NCI-H1694 treated with DMSO at 0.1 percent for 48 hours (cell line): ENCODE results near the gene MICAL3.

ENCODE experiments used
- DNase-seq: peaks from one replicate; lab custom pipeline; 2025; lab: John Stamatoyannopoulos, UW

MICAL3 gene

DNA sequence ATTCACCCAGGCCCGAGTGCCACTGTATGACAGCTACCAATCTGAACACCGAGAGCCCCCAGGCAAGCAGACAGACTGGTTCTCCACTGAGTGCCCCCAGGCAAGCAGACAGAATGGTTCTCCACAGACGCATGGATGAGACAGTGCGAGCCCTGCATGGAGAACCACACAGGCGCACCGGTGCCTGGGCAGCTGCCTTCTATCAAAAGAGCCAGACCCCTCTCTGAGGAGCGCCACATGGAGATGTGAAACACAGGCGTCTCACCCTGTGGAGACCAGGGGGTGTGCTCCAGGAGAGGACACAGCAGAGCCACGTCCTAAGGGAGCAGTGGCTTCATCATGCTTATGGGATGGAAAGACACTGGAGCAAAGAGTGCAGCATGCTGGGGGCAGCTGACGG is 155.6 kb downstream of the MICAL3 start:
- DNase-seq = no peak

DNA sequence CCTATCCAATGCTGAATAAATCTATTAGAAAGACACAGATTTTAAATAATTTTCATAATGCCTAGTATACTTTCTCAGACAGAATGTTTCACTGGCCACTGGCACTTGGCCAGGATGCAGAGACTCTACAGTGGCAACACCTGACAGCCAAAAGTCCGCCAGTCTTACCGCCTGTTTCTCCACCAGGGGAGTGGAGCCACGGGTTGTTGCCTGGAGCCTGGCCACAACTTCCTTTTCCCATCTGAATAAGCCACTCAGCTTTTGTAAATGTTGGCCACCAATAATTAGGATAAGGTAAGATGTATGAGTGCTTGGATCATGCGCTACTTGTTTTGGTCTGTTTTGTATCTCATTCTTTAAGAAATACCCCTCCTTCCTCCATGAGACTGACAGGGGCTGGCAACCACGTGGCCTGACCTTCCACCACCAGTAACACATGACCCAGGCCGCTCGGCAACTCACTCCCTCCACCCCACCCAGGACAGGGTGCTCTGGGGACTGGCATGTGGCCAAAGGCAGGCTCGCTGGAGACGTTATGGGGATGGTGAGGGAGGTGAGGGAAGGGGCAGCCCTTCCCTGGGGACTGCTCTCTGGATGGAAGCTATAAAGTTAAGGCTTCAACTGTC is 157.1 kb downstream of the MICAL3 start:
- DNase-seq = no peak

DNA sequence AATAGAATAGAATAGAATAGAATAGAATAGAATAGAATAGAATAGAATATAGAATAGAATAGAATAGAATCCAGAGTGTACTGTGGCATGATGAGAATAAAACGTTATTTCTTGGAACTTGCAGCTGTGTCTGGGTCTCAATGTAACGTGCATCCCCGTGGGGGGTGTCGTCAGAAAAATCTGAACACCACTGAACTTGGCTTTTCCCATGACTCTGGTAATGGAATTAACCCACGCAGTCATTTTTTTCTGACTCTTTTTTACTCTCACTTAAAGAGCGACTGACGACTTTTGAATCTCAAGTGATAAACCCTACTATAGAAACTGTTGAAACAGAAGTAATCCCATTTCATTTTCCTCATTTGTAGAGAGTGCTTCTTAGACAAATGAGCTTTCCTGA is 157.7 kb downstream of the MICAL3 start:
- no peak for DNase-seq

DNA sequence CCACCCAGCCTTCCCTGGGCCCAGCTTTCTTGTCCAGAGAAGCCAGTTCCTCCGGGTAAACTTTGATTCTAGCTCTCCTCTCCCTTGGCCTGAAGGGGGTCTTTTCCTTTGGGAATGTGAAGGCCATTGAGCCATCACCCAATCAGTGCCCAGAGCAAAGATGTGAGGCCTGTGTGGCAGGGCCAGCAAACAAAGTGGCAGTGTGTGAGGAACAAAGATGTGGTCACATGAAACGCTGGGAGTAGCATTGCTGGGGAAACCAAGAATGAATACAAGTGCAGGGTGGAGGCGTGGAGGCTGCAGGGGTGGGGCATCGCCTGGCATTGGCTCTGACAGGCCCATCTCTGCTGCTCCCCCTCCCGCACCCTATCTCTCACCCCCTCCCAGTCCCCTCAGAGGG is 158.2 kb downstream of the MICAL3 start:
- no peak for DNase-seq

DNA sequence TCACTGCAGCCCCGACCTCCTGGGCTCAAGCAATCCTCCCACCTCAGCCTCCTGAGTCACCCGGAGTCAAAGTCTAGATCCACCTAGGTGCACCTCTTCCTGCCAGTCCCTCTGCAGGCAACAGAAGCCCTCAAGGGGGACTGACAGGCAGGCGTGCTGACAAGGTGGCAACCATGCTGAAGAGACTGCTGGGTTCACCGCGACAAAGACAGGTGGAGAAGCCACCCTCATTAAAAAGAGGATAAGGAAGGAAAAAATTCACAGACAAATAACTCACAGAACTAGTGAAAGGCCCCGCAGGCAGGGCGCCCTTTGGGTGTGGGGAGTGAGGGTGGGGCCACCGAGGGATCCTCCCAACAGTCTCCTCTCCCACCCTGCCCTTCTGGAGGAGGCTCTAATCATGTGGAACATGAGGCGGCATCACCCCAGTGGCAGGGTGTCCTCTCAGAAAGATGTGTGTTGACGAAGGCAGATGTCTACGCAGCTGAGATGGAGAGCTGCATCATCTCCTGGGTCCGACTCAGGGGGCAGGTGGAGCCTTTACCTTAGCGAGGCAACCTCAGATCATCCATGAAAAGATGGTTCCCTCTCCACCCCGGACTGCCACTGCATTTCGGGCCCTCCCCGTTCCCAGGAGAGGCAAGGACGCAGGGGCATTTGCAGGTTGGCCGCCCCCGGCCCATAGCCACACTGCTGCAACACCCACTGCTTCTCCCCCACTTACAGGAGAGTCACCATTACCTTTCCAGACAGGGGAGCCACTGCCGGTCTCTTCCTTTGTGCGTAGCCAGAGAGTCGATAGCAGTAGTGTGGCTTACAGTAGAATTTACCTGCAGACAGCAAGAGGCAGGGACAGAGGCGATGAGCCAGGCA is 158.9 kb downstream of the MICAL3 start:
- no peak for DNase-seq

DNA sequence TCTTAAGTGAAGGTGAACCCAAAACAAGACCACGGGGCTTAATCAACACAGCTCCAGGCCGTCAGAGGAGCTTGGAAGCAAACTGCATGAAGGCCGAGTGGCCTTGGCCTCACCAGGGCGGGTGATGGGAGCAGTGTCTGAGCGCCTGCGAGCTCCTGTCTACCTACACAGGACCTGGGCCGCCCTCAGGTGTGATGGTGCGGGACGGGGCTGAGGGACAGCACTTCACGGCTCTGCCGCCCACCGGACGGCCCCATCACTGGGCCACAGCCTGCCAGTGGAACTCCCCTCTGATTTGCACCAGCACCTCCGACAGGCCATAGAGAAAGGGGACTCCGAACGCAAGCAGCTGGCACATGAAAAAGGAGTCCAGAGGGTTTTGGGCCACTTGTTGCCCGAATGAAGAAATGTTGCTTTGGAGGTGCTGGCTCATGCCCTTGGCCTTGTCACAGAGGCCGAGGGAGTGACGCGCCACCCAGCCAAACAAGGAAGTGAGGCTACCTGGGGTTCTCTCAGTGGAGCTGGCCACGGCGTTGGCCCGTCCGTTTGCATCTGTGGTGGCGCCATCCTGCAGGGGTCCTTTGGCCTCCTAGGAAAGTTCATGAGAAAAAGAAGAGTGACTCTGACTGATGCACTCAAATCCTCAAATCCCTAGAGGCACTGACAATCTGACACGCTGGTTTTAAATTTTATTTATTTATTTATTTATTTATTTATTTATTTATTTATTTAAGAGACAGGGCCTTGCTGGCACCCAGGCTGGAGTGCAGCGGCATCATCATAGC is 159.8 kb downstream of the MICAL3 start:
- DNase-seq = no peak

DNA sequence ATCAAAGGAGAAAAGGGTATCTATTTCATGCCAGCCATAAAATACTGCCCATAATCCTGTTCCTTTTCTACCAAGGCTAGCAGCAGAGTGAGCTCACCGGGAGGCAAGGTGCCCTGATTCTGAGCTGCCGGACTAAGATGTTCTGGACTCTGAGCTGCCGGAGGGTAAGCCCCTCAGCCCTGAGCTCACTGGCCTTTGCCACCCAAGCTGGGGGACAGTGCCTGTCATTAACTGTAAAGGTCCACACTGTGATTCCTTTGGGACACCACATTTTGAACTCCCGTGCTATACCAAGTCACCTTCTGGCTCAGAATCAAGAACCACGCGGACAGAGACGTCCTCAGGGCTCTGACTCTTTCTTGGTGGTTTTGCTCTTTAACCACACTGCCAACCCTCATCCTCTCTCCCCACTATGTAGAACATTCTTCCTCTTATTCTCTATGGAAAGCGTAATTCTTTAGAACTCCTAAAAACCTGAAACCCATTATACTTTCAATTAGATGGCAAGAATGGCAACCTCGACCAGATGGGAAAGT is 161.6 kb downstream of the MICAL3 start:
- DNase-seq = no peak

DNA sequence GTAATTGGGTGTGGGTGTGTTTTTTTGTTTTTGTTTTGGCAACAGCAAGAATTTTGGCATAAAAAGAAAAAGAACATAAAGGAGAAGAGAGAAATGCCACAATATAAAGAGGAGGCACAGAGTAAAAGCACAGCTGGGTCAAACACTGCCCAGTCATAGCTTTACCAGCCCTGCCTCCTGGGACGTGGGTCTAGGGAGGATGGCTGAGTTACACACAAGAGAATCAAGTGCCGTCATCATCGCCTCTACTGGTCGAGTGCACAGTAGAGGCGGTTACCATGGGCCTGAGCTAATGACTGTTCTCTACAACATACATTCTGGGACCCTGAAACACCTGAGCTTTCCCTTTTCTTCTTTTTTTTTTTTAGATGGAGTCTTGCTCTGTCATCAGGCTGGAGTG is 162.5 kb downstream of the MICAL3 start:
- DNase-seq = no peak

DNA sequence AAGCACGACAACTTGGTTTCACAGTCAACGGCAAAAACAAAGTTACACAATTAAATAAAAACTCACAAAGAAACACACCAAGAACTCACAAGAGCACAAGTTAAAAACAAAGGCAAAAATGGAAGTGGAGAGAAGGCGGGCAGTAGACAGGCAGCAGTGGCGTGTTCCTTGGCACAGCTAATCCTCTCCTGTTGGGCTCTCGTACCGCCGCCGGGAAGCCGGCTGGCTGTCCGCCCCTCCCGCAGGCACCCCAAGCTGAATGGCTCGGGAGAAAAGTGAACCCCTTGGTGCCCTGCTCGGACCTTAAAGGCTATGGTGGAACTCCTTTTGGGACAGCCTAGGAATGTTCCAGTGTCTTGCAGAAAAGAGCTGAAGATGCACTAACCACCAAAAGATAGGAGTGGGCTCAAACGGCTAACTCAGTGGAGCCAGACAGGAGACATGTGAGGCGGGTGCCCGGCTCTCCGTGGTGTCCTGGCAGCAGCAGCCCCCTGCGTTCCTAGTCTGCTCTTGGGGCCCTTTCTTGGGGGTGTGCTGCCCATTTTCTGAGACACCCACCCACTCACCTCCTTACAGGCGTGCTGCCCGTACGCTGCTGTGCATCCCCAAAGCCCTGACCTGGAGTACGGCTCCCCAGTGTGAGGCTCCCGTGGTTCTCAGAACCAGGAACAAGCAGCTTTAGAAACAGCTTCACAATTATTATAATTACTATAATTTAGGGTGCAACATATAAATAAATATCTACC is 164.0 kb downstream of the MICAL3 start:
- no peak for DNase-seq

DNA sequence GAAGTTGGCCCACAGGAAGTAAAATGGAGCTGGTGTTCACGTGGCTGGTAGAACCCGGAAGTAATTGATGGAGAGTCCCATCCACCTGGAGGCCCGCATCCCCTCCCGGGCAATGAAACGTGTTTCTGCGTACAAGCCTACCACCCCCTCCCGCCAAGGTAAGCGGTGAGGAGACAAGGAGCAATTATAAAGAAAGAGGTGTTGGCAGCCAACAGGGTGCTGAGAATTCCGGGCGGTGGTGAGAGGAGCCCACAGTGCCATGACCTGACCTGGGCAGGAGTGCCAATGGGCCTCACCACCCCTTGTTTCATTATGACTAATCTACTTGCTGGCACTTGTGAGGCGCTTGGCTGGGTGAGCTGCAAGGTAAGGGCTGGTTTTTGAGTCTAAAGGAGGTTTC is 166.3 kb downstream of the MICAL3 start:
- no peak for DNase-seq

DNA sequence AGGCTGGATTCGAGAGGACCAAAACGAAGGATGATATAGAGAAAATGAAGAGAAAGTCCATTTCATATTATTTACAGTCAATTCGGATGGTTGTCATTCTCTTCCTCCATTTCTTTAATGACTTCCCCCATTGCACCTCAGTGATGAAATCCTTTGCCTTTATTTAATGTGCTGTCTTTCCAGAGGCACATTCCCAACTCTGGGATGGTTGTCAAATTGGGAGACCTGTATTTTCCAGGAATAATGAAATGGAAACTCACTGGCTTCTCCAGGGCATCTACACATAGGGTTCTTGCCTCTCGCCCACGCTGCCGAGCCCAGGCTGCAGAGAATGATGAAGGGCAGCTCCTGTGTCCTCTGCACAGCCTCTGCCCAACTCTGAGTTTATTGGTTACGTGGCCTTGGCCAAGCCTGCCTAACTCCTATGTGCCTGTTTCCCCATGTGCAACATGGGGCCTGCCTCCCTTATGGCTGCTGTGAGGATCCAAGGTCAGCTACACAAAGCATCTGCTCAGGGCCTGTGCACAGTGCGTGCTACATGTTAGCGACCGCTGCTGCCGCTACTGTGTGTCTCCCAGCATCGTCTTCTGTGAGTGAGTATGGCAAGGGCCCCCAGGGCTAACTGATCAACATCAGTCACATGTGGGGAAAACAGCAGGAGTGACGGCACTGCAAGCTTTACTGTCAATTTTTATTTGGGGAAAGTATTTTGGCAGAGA is 168.6 kb downstream of the MICAL3 start:
- no peak for DNase-seq

DNA sequence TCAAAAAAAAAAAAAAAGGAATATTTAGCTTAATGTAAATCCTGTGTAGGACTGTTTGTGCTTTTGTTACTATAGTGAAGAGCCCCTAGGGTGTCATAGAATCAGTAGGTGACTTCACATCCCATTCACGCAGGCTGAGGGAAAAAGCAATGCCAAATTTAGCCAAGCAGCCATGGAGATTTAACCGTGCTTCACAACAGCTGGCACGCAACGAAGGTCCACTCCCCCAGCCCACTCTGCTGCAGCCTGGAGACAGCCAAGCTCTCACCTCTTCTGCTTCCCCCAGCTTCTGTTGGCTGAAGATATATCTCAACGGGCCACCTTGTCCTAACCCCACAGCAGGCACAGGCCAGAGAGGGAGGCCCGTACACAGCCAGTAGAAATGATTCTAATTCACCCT is 171.3 kb downstream of the MICAL3 start:
- no peak for DNase-seq

DNA sequence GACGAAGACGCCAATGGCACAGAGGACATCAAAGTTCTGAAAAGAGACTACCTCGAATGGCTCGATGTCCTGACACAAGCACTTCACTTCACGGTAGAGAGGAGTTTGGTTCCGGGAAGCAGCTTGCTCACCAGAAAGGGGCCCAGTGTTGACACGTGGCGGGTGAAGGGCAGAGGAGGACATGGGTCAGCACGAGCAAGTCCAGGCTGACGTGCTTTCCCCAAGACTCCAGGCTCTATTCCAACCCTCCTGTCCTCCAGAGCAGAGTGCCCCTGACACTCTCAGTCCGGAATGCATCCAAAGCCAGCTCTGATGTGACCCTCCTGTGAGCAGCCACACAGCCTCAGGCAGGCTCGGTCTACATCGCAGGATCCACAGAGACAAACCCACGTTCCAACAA is 172.6 kb downstream of the MICAL3 start:
- DNase-seq = no peak

DNA sequence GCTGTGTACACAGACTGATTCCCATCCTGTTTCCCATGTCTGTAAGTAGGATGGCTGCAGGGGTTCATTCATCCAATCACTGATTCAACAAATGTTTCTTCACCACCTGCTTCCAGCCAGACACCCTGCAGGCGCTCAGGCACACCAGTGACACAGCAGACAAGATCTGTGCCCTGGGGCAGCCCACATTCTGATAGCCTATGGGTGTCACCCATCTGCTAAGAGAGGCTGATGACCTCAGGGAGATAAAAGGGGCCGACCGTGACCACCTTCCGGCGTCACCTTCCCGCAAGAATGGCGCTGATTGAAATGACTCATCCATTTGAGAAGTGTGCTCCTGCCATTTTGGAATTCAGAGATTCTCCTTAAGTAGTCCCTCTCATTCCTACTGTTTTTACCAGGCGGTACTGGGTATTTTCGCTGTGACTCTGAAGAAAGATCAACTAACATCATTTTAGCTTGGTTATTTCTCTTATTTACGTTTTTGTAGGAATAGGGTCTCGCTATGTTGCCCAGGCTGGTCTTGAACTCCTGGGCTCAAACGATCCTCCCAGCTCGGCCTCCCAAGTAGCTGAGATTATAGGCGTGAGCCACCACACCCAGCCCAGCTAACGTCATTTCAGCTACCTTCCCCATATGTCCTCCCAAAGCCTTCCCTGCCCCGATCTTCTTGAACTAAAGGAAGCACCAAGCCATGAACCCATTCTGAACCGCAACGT is 176.8 kb downstream of the MICAL3 start:
- peak; percentile 6 for DNase-seq

DNA sequence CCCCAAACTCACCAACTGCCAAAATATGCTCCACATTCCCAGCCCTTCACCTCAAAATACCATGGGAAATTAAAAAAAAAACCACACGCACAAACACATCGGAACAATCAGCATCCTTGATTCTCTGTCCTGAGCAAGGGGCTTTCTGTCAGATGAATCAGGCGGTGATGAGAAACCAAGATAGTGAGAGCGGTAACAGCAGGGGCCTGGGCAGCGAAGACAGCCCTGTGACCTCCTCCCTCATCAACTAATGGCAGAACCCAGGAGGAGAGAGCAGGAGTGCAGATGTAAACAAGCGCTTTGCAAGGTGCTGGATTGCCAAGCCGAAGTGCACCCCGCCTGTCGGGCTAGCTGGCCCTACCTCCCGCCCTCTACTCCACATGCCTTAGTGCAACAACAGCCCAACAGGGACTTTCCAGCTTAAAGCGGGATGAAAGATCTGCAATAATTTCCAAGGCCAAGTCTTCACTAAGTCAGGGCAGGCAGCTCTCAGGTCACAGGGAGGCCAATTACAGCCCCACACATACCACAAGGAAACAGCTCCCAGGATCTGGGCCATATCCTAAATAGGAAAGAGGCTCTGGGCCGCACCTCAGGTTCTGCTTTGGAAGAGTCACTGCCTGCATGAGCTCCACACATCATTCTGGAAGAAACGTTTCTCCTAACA is 177.9 kb downstream of the MICAL3 start:
- no peak for DNase-seq

DNA sequence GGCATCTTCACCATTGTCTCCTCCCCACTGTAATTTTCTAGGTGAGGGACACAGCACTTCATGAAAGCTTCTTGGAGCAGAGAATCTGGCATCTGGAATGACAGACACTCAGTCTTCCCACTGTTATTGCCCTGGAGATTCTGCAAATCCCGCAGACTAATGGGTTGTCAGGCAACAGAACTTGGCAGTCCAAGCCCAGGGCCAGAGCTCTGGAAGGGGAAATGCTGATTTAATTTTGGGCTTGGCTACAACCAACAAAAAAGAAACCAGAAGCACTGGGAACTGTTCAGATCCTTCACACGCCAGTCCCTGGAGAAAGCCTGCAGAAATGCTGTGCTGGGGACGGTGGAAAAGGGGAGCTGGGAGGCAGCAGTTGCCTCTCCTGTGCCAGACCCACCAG is 178.6 kb downstream of the MICAL3 start:
- DNase-seq = no peak

DNA sequence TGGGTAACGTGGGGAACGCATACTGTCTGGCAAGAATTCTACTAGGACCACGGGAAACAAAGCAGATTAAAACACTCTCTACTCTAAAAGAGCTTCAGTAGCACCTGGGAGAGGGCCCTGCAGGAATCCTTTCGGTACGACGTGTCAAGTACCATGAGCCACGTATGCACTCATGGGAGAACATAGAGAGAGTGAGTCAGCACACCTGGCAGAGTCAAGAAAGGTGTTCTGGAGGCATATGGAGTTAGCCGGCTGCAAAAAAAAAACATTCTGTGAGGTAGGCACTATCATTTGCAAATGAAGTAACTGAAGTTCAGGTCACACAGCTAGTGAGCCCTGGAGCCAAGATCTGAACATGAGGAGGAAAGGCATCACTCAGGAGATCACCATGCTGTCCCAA is 179.0 kb downstream of the MICAL3 start:
- DNase-seq = no peak

DNA sequence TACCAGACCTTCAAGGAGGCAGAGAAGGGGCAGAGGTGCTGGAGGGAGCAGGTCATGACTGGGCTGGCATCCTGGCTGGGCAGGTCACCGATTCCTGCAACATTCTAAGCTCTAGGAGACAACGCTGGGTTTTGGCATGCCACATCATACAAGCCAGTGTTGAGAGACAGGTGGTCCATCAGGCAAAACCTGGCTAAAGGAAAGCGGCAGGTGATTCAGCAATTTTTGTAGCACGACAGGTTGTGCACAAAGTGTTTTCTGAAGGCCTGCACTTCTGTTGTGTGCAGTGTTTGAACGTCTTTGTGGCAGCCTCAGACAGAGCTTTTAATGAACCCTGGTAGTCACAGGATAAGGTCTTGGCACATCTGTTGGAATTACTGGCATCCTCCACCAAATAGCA is 180.2 kb downstream of the MICAL3 start:
- no peak for DNase-seq

DNA sequence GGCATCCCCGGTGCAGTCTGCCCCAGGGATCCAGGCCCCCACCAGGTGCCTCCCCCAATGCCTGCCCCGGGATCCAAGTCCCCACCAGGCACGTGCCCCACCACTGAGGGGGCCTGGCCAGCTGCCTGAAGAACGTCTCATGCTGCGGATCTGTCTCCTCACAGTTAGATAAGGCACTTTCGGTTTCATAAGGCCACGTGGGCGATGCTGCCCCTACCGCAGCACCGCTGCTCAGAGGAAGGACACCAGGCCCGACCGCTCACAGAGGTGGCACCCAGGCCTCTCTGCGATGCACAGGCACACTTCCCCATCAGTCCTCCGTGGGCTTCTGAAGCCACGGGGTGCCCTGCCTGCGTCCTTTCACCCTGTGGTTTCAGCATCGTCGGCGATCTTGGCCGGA is 182.0 kb downstream of the MICAL3 start:
- DNase-seq = no peak

DNA sequence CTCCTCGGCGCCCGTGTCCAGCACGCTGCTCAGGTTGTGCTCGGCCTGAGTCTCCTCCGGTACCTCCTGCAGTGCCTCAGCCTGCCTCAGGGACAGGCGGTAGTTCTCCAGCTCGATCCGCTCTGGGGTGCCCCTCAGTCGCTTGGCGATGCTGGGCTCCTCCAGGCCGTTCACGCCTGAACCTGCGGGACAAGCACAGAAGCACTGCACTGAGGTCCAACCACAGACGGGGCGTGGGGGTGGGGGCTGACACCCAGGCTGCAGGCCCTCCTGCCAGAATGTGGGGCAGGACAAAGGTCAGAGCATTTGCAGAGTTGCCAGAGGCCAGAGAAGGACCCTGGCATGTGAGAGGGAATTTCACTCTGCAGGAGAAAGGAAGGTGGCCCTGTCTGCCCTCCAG is 182.5 kb downstream of the MICAL3 start:
- DNase-seq = no peak
